A673 (cell line): ENCODE data around the gene SYT13. TPM values are rescaled to one million over a fixed set of nuclear protein-coding genes. Genes with fewer than 3 reads are reported as not detected.

ENCODE experiments used
- BruUV-seq: library from RNA; stranded (reverse); fragments of 400-500 nt; replicated peaks from 2 replicates; lab custom pipeline; 2021; lab: Mats Ljungman, UMichigan
- CTCF ChIA-PET: fragments of 300-600 bp; sonication (Branson Sonifier 250); formaldehyde crosslinking; loops from one replicate; lab custom pipeline; 2022; ENCODE audit warnings: antibody characterized with exemption; lab: Charles Lee
- POLR2A ChIA-PET: fragments of 300-600 bp; sonication (Branson Sonifier 250); formaldehyde crosslinking; loops from one replicate; lab custom pipeline; 2022; ENCODE audit warnings: antibody characterized with exemption; ENCODE audit not compliant: low non-redundant PET; lab: Charles Lee
- DNase-seq: peaks from one replicate; pipeline ENCODE4 v3.0.0-alpha.2; 2015; ENCODE audit warnings: low spot score
- H3K27ac ChIP-seq: fragments of 200-600 bp; sonication (generic); 2 replicates; pipeline ENCODE4 v1.5.1; 2016; ENCODE audit warnings: mixed run types, low read depth, mild to moderate bottlenecking, mixed read lengths, antibody characterized with exemption, low read length; ENCODE audit not compliant: poor library complexity, severe bottlenecking
- H3K27me3 ChIP-seq: fragments of 200-600 bp; sonication (generic); replicated peaks from 2 replicates; pipeline ENCODE4 v1.6.1; 2017; ENCODE audit warnings: mixed run types, low read depth, mild to moderate bottlenecking, mixed read lengths, antibody characterized with exemption, low read length; ENCODE audit not compliant: insufficient read depth, poor library complexity
- H3K36me3 ChIP-seq: fragments of 200-600 bp; sonication (generic); 2 replicates; pipeline ENCODE4 v1.6.1; 2016; ENCODE audit warnings: mixed run types, mild to moderate bottlenecking, mixed read lengths, antibody characterized with exemption, low read length; ENCODE audit not compliant: insufficient read depth, poor library complexity, severe bottlenecking
- H3K4me1 ChIP-seq: fragments of 200-600 bp; sonication (generic); 2 replicates; pipeline ENCODE4 v1.6.1; 2017; ENCODE audit warnings: mixed run types, mild to moderate bottlenecking, mixed read lengths, antibody characterized with exemption, low read length; ENCODE audit not compliant: insufficient read depth, poor library complexity, severe bottlenecking
- H3K4me3 ChIP-seq: fragments of 200-600 bp; sonication (generic); 2 replicates; pipeline ENCODE4 v1.5.1; 2016; ENCODE audit warnings: low read depth, mixed run types, mild to moderate bottlenecking, mixed read lengths, low read length; ENCODE audit not compliant: poor library complexity, severe bottlenecking
- H3K9me3 ChIP-seq: fragments of 200-600 bp; sonication (generic); 2 replicates; pipeline ENCODE4 v1.6.1; 2016; ENCODE audit warnings: mixed run types, low read depth, mild to moderate bottlenecking, mixed read lengths, antibody characterized with exemption, low read length; ENCODE audit not compliant: poor library complexity, severe bottlenecking
- CTCF ChIP-seq: fragments of 300-800, 200-600 bp; sonication (generic); conservative IDR thresholded peaks from 2 replicates; pipeline ENCODE4 v1.5.1; 2017; ENCODE audit warnings: low read depth, mild to moderate bottlenecking, antibody characterized with exemption, low read length, moderate library complexity, mixed read lengths
- EZH2 ChIP-seq: fragments of 200-600 bp; sonication (generic); IDR thresholded peaks from 2 replicates; pipeline ENCODE4 v1.6.1; 2017; ENCODE audit warnings: borderline replicate concordance, low read depth, mild to moderate bottlenecking, mixed read lengths, antibody characterized with exemption, low read length; ENCODE audit not compliant: poor library complexity, severe bottlenecking
- intact Hi-C: fragments of 100-400 bp; cut with micrococcal nuclease; formaldehyde crosslinking; loops from one replicate; pipeline ENCODE4 v1.10.0; 2022; ENCODE audit not compliant: unreplicated experiment
- total RNA-seq: library from RNA; stranded (reverse); gene quantifications from 2 replicates; pipeline ENCODE4 v1.2.3, GENCODE V29; 2021

Gene SYT13
- total RNA-seq, 1 experiment from 2014 or later: 0.30 TPM

DNA sequence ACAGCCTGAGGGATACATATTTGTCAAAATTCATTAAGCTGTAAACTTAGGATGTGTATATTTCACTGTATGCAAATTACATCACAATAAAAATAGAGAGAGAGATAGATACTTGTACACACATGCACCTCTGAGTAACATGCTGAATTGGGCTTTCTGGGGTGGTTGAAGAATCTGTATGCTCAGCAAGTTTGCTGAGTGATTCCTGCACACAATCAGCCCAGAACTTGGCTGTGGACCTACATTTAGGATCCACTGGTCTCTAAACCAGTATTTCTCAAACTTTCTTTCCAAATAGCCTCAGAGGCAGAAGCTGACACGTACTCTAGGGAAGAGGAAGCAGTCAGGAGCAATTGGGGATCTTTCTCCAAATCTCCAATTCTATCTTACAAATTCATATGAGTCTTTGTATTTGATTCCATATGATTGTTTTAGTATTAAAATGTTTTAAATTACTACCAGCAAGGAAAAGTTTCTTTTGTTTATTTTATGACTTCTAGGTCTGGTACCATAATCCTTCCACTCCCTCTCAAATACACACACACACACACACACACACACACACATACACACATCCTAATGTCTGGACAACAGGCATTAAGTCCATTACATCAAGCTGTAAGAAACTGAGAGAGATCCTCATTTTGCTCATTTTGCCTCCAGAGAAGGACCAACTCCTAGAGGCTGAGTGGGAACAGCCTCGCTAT is 20.0 kb downstream of the SYT13 start:
- Histone ChIP-seq H3K4me3 (no peak overlapping the region), H3K9me3 (no peaks in the 10 kb centered on the region), H3K27ac (no peak overlapping the region), H3K4me1 (no peaks in the 10 kb centered on the region), H3K36me3 (no peaks in the 10 kb centered on the region), H3K27me3 (peaks cover 28% of the 10 kb centered on the region)
- ChIA-PET CTCF (interaction anchor here (0.8 kb wide), 1 partner anchor 14 kb away, joined by 3 read pairs; no protein-coding TSS in a partner anchor), POLR2A (no interaction called here)
- TF ChIP-seq CTCF: no peak
- TF ChIP-seq EZH2: no peak
- no TSS peak for BruUV-seq
- DNase-seq: no peak
- intact Hi-C loops: no loop called here

GRCh38 chr11:45264839-45265515 is 21.2 kb downstream of the SYT13 start:
- H3K27me3 ChIP-seq: peaks cover 17% of the 10 kb centered on the region
- DNase-seq: peak; percentile 34
- H3K9me3 ChIP-seq: no peaks in the 10 kb centered on the region
- H3K4me3 ChIP-seq: no peak overlapping the region
- ChIA-PET CTCF (no interaction called here), POLR2A (no interaction called here)
- BruUV-seq: no TSS peak
- no peaks in the 10 kb centered on the region for H3K4me1 ChIP-seq
- no peak overlapping the region for H3K27ac ChIP-seq
- TF ChIP-seq CTCF: no peak
- TF ChIP-seq EZH2: no peak
- intact Hi-C loops: no loop called here
- H3K36me3 ChIP-seq: no peaks in the 10 kb centered on the region

DNA sequence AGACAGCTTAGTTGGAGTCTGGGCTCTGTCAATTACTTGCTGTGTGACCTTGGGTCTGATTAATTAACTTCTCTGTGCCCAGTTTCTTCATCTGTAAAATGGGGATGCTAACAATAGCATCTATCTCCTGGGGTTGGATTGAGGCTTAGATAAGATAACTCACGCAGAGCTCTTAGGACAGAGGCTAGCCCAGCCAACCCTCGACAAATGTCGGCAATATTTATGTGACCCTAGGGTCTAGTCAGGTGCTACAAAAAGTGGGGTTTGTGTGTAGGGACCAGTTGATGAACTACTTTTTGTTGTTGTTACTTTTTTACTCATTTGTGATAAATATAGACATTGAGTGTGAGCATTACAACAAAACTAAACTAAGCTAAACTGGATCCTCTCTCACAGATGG is 22.4 kb downstream of the SYT13 start:
- H3K4me1 ChIP-seq: no peaks in the 10 kb centered on the region
- H3K9me3 ChIP-seq: no peaks in the 10 kb centered on the region
- no peak overlapping the region for H3K4me3 ChIP-seq
- H3K36me3 ChIP-seq: no peaks in the 10 kb centered on the region
- BruUV-seq: no TSS peak
- peaks cover 5% of the 10 kb centered on the region for H3K27me3 ChIP-seq
- intact Hi-C loops: no loop called here
- ChIA-PET CTCF (interaction anchor here (0.5 kb wide), 1 partner anchor 30 kb away, joined by 3 read pairs; no protein-coding TSS in a partner anchor), POLR2A (interaction anchor here (0.6 kb wide), 1 partner anchor 130 kb away, joined by 3 read pairs; no protein-coding TSS in a partner anchor)
- TF ChIP-seq EZH2: no peak
- TF ChIP-seq CTCF: no peak
- H3K27ac ChIP-seq: no peak overlapping the region
- no peak for DNase-seq
